ENCODE data around the gene CCDC88B. TPM values are rescaled to one million over a fixed set of nuclear protein-coding genes. Genes with fewer than 3 reads are reported as not detected.

CCDC88B gene
- total and polyA plus RNA-seq, 2 of the 8 experiments (the other 6 are each of a cell fraction or from before 2014, with no cell fraction given), result 5.9 to 12.5 TPM

GRCh38 chr11:64388894-64389293 is 48.9 kb downstream of the CCDC88B start:
- POLR2A ChIA-PET (ENCODE audit: partially characterized antibody), result interaction anchor here (0.5 to 0.8 kb wide), 2 partner anchors 16 to 17 kb away, joined by 3 read pairs; no protein-coding TSS in a partner anchor
- CTCF ChIA-PET (ENCODE audit: partially characterized antibody), result interaction anchor here (0.7 to 2.4 kb wide), 7 partner anchors 8 to 180 kb away, joined by 3 to 14 read pairs (median 5); no protein-coding TSS in a partner anchor
- Histone ChIP-seq H2AFZ (ENCODE audit: low read length) (no peak overlapping the region), H3K79me1 (ENCODE audit: low read depth, low read length) (no peaks in the 10 kb centered on the region; the same call in 1 of the 2 replicates), H3K36me3 (ENCODE audit: control insufficient read depth in 2 of 4, insufficient read depth in 4 of 4, low read length in 3 of 4) (no peaks in the 10 kb centered on the region), H2AK5ac (ENCODE audit: low read depth, low read length) (peak overlapping the region; percentile 80; the same call in 1 of the 2 replicates), H2BK20ac (ENCODE audit: low read length) (no peak overlapping the region), H3K9ac (replicated peaks in 1 of 4; ENCODE audit: extremely low read depth in 1 of 4, low read depth in 3 of 4, low read length in 3 of 4) (no peak overlapping the region), H4K5ac (ENCODE audit: insufficient read length, low read depth, low read length) (no peak overlapping the region), H4K20me1 (replicated peaks in 1 of 2; ENCODE audit: control insufficient read depth in 1 of 2, insufficient read depth in 2 of 2, low read length in 2 of 2) (no peaks in the 10 kb centered on the region), H2BK12ac (ENCODE audit: low read depth, low read length) (0 out of 2 replicates have a peak overlapping the region, but pooled peaks have one; percentile 68), H3K4me3 (ENCODE audit: extremely low read depth in 1 of 4, insufficient read depth in 2 of 4, low read depth in 3 of 4, low read length in 4 of 4) (no peak overlapping the region), H3K23ac (ENCODE audit: insufficient read length) (no peak overlapping the region), H3K9me3 (ENCODE audit: insufficient read depth in 2 of 2, low read depth in 1 of 2, low read length in 1 of 2) (no peaks in the 10 kb centered on the region), H3K18ac (ENCODE audit: extremely low read depth, low read length) (no peak overlapping the region), H4K8ac (ENCODE audit: extremely low read depth, insufficient read depth, low read length) (no peak overlapping the region), H3K27me3 (replicated peaks in 1 of 4; ENCODE audit: control insufficient read depth in 3 of 4, extremely low read depth in 1 of 4, insufficient read depth in 3 of 4, low read length in 3 of 4) (peaks cover 0 to 2% (median 0%) of the 10 kb centered on the region in 4 experiments; a peak in 1 of 7 replicates), H2BK5ac (ENCODE audit: low read depth, low read length) (no peak overlapping the region), H3K4me1 (replicated peaks in 1 of 4; ENCODE audit: control insufficient read depth in 3 of 4, insufficient read depth in 4 of 4, low read length in 3 of 4) (peaks cover 0 to 2% (median 0%) of the 10 kb centered on the region in 4 experiments; a peak in 4 of 7 replicates), H3K4me2 (ENCODE audit: insufficient read depth in 1 of 2, low read depth in 2 of 2, low read length in 2 of 2) (no peak overlapping the region), H4K91ac (replicated peaks; ENCODE audit: insufficient read length, low read length) (no peak overlapping the region), H2BK15ac (ENCODE audit: low read length) (no peak overlapping the region), H3K56ac (replicated peaks; ENCODE audit: insufficient read length, low read depth, low read length) (no peak overlapping the region), H3K14ac (ENCODE audit: insufficient read length) (no peak overlapping the region), H3K23me2 (ENCODE audit: low read depth, low read length) (no peaks in the 10 kb centered on the region), H2BK120ac (replicated peaks; ENCODE audit: low read depth, low read length) (no peak overlapping the region), H3K79me2 (ENCODE audit: control insufficient read depth in 1 of 2, insufficient read depth in 2 of 2, low read length in 2 of 2) (no peaks in the 10 kb centered on the region), H3K27ac (ENCODE audit: low read depth, low read length) (no peak overlapping the region), H3K4ac (replicated peaks; ENCODE audit: insufficient read length, low read depth, low read length) (no peak overlapping the region)
- FAIRE-seq, result no peak
- TF ChIP-seq CREB1 (IDR thresholded peaks at IDR 0.05), result no peak
- no peak for TF ChIP-seq RBBP5 (IDR thresholded peaks at IDR 0.05; ENCODE audit: borderline replicate concordance, low read depth, low read length)
- no peak for TF ChIP-seq CHD1 (IDR thresholded peaks at IDR 0.05; ENCODE audit: low read depth, low read length)
- no peak for TF ChIP-seq SRF (IDR thresholded peaks at IDR 0.05; ENCODE audit: low read depth, low read length)
- no peak for TF ChIP-seq GTF2F1 (IDR thresholded peaks at IDR 0.05; ENCODE audit: borderline replicate concordance, low read depth, low read length)
- DNase-seq (ENCODE audit: low read depth in 1 of 2, low spot score in 2 of 2), result no peak
- 92% methylated on average over 10 of the region's 10 CpGs; no CpG with 5 or more reads in 1 of the 2 experiments for WGBS, 2 experiments (ENCODE audit: extremely low coverage in 1 of 2, insufficient coverage in 1 of 2, insufficient read length in 1 of 2, insufficient replicate concordance in 2 of 2, low coverage in 1 of 2, low lambda C conversion rate in 2 of 2, missing lambda C conversion rate in 1 of 2)

Measured in H1 (cell line).